Activated naive CD4-positive, alpha-beta T cell (primary cell): Measurements from ENCODE around the gene SCPEP1.
"Not testable (repeated sequence)": the region's sequence is repeated elsewhere in the genome, so short reads cannot be mapped to it uniquely, and the experiment has no call there.

ENCODE experiments used
- DNase-seq, 4 experiments: peaks; one replicate each; lab custom pipeline; 2025; lab: John Stamatoyannopoulos, UW

Gene SCPEP1

DNA sequence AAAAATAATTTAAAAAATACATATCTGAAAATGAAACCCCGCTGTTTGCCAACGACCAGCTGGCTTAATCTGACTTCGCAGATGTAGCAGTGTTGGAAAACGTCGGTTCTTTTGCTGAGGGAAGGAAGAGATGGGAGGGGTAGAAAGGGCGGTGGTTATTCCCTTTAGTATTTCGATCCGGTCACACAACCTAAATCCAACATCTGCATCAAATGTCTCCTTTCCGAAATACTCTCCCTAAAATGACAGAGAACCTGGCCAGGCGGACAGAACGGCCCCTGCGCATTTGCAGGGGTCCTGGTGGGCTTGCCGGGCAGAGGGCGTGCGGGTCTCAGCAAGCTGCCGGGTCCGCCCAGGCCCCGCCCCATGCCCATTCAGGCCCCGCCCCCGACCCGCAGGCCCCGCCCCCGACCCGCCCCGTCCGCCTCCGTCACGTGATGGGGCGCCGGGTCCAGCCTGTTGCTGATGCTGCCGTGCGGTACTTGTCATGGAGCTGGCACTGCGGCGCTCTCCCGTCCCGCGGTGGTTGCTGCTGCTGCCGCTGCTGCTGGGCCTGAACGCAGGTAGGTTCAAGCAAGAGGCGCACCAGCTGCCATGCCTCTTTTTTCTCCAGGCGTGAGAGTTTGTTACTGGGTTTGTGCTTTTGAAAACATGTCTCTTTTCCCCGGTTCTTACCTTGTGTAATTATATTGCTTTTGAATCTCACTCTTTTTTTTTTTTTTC lies at the start of gene SCPEP1:
SCPEP1 (plus strand) TSS at position 459 of the 723 bp plus-strand sequence; CDS start at position 488, 29 bp downstream.
- peak; percentile 64 to 77 (median 72) for DNase-seq

DNA sequence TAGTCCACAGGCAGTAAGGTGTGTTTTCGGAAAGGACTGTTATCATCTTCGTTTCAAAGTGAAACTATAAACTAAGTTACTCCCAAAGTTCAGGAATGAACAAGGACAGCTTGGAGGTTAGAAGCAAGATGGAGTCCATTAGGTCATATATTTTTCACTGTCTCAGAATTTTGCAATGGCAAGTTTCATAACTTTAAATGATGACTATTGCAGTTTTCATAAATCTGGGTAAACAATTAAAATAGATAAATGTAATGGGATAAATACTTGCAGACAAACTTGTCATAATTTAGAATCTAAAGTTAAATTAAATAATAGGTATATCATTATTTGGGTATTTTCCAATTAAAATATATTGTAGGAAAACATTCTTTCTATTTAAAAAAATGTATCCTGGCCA lies 49.3 kb upstream of the SCPEP1 start:
- DNase-seq: no peak

- DNase-seq: no peak
Measured at GRCh38 chr17:56929362-56929969, 48.5 kb upstream of the SCPEP1 start.

- DNase-seq: no peak
Measured at GRCh38 chr17:56930739-56931337, 47.1 kb upstream of the SCPEP1 start.

DNA sequence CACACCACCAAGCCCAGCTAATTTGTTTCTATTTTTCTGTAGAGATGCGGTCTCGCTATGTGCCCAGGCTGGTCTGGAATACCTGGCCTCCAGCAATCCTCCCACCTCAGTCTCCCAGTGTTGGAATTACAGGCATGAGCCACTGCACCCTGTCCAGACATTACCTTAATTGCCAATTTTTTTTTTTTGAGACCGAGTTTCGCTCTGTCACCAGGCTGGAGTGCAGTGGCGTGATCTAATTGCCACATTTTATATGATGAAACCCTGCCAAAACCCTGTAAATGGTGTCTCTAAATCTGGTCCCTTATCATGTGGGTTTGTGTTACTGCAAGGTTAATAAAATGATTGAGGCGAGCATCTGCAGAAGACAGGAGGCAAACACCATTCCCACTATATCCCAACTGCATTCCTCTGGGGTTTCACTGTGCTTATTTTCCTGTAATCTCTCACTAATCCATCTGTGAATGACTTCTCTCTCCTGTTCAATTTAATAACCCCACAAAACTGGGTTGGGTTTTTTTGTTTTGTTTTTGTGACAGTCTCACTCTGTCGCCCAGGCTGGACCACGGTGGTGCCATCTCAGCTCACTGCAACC lies 44.7 kb upstream of the SCPEP1 start:
- DNase-seq: no peak

GRCh38 chr17:56933868-56934267 lies 44.1 kb upstream of the SCPEP1 start:
- no peak for DNase-seq

GRCh38 chr17:56934280-56934679 lies 43.7 kb upstream of the SCPEP1 start:
- no peak for DNase-seq

DNA sequence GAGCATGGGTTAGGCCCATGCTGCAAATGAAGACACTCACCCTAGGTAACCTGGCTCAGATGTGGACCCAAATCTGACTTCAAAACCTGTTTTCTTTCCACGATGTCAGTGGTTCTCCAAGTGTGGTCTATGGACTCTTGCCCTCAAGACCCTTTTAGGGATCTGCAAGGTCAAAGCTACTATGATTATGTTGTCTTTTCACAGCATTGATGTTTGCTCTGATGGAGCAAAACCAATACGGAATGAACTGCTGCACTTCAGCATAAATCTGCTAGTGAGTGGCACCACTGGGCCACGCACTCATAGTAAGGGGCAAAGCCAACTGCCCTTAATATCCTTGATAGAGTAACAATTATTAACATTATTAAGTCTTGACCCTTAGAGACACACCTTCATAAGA lies 42.5 kb upstream of the SCPEP1 start:
- no peak for DNase-seq

GRCh38 chr17:56936697-56937322 lies 41.1 kb upstream of the SCPEP1 start:
- no peak for DNase-seq

- DNase-seq: no peak
Measured at GRCh38 chr17:56937687-56938086, 40.2 kb upstream of the SCPEP1 start.

GRCh38 chr17:56938206-56938605 lies 39.7 kb upstream of the SCPEP1 start:
- DNase-seq: not testable (repeated sequence)

GRCh38 chr17:56939869-56940484 lies 38.0 kb upstream of the SCPEP1 start:
- no peak for DNase-seq

GRCh38 chr17:56943505-56944125 lies 34.3 kb upstream of the SCPEP1 start:
- no peak for DNase-seq

DNA sequence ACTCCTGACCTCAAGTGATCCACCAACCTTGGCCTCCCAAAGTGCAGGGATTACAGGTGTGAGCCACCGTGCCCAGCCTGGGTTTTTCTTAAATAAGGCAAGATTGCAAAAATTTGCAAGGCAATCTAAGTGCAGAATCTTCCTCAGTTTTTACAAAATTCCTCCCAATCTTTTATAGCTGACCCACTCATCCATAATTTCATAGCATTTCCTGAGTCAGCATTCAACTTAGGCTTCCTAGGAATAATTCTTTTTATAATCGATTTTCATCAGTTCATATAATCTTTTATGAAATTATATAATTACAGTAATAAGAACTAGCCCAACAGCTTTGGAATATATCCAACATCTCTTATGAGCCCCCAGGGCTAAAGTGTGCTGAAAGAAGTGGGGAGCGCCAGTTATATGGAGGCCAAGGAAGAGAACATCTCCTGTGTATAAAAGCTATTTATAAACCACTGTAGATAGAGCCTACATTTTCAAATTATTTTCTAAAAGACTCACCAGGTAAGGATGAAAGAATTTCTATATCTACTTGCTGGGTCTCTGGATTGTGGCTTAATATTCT lies 31.9 kb upstream of the SCPEP1 start:
- no peak for DNase-seq

DNA sequence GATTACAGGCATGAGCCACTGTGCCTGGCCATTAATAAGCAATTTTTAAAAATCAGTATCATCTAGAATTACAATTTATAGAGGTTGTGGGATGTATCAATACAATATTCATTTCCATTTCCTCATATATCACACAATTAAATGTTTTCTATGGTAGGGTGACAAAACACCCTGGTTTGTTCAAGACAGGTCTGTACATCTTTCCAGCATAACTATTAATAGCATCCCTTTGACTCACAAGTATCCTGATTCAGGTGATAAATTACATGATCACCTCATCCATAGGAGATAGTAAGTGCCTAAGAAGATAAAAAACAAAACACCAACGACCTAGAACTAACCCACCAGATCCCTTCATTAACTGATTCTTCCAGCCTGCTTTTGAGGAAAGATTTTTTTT lies 30.2 kb upstream of the SCPEP1 start:
- DNase-seq: no peak

DNA sequence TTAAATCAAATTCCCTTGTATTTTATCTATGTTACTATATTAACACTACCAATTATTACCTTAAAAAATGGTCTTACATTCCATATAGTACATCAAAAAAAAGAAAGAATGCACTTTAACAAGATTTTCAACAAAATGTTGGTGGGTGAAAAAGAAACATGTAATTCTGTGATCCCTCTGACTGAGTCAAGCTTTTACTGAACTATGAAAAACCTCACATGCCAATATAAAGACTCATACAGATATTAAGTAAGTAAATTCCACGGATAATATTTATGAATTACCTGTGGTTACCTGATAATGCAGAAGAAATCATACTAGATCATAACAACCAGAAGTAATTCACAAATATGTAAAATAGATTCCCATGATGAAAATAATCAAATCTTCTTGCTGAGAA lies 29.4 kb upstream of the SCPEP1 start:
- no peak for DNase-seq

- no peak for DNase-seq
Measured at GRCh38 chr17:56949595-56949994, 28.3 kb upstream of the SCPEP1 start.

- DNase-seq: no peak
Measured at GRCh38 chr17:56956992-56957391, 20.9 kb upstream of the SCPEP1 start.

- peak; percentile 82 to 97 (median 90) for DNase-seq
Measured at GRCh38 chr17:56960596-56961538, 17.1 kb upstream of the SCPEP1 start, which contains the start of gene COIL. TSS of gene COIL (minus strand) at chr17:56961050. CDS start at chr17:56961019, 31 bp downstream.

DNA sequence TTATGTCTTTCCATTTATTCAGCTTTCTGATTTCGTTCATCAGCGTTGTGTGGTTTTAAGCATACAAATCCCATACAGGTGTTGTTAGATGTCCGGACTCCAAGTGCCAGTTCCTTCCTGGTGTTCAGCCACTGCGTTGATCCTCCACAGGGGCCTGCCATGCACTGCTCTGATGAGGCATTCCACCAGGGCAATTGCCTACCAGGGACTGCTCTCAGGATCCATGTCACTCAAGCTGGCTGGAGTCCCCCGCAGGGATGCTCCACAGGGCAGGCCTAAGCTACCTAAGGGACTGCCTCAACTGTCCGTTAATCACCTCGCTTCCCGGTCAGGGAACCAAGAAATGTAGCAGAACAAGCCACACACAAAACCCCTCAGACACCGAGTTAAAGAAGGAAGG lies 12.7 kb upstream of the SCPEP1 start:
- DNase-seq: not testable (repeated sequence)
